ENCODE data around the gene LMAN2. TPM values are rescaled to one million over a fixed set of nuclear protein-coding genes. Genes with fewer than 3 reads are reported as not detected.

Gene LMAN2
- total RNA-seq, 6 donors from 2014 or later: 134 to 263 (median 177) TPM

DNA sequence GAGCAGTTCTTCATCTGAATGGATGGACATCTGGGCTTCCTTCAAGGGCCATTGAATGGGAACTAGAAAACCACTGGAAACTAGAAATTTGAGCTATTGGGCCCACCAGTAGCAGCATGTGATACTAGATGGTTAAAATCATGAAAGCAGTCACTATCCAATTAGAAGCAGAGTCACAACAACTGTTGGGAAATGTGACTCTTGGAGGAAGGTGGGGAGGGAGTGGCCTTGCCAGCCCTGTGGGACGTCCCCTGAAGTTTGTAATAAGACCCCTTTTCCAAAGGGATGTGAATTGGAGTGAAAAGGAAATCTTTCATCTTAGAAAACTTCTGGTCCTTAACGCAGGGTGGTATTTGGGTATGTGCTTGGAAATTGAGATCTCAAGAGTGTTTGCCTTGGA is 53.5 kb downstream of the LMAN2 start:
- H3K4me1 ChIP-seq: peaks cover 47 to 59% (median 56%) of the 10 kb centered on the region in 4 donors
- H3K9me3 ChIP-seq: no peaks in the 10 kb centered on the region
- peak overlapping the region in 1 of 4 donors; percentile 7 for H3K27ac ChIP-seq
- H3K4me3 ChIP-seq: no peak overlapping the region
- DNase-seq (no peak), ATAC-seq (ENCODE audit: low FRiP score in 2 of 2) (no peak)
- WGBS, 2 donors: 63 to 79% methylated on average over 2 of the region's 2 CpGs
- peaks cover 4 to 52% (median 25%) of the 10 kb centered on the region in 4 donors for H3K36me3 ChIP-seq
- H3K27me3 ChIP-seq: no peaks in the 10 kb centered on the region
- TF ChIP-seq POLR2AphosphoS5 (IDR thresholded peaks at IDR 0.05): no peak
- TF ChIP-seq POLR2A (IDR thresholded peaks at IDR 0.05): no peak
- TF ChIP-seq, protein P1, sequence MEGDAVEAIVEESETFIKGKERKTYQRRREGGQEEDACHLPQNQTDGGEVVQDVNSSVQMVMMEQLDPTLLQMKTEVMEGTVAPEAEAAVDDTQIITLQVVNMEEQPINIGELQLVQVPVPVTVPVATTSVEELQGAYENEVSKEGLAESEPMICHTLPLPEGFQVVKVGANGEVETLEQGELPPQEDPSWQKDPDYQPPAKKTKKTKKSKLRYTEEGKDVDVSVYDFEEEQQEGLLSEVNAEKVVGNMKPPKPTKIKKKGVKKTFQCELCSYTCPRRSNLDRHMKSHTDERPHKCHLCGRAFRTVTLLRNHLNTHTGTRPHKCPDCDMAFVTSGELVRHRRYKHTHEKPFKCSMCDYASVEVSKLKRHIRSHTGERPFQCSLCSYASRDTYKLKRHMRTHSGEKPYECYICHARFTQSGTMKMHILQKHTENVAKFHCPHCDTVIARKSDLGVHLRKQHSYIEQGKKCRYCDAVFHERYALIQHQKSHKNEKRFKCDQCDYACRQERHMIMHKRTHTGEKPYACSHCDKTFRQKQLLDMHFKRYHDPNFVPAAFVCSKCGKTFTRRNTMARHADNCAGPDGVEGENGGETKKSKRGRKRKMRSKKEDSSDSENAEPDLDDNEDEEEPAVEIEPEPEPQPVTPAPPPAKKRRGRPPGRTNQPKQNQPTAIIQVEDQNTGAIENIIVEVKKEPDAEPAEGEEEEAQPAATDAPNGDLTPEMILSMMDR (IDR thresholded peaks at IDR 0.05): no peak
- TF ChIP-seq EP300 (IDR thresholded peaks at IDR 0.05): no peak

DNA sequence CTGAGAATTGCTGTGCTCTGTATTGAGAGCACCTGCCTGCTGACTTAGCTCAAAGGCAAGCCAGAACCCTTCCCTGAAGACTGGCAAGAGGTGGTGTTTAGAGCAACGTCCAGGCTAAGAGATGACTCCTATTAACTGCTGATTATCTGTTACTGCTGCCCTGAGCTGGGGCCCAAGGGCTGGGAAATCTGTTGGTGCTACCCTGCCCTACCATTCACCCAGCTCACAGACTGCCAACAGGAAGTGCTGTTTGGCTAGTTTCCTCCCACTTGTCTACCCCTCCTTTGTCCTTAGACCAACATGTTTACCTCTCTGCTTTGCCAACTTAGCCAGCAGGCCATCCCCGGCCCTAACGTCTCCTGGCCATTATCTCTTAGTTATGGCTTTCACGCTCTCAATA is 54.9 kb downstream of the LMAN2 start:
- TF ChIP-seq POLR2AphosphoS5 (IDR thresholded peaks at IDR 0.05) (no peak), POLR2A (IDR thresholded peaks at IDR 0.05) (no peak), EP300 (IDR thresholded peaks at IDR 0.05) (no peak)
- TF ChIP-seq, protein P1 (IDR thresholded peaks at IDR 0.05): no peak
- Histone ChIP-seq H3K27me3 (no peaks in the 10 kb centered on the region), H3K27ac (peak overlapping the region; percentile 4 to 73 (median 52)), H3K4me1 (peaks cover 34 to 46% (median 42%) of the 10 kb centered on the region in 4 donors), H3K4me3 (no peak overlapping the region), H3K36me3 (peaks cover 15 to 61% (median 38%) of the 10 kb centered on the region in 4 donors), H3K9me3 (no peaks in the 10 kb centered on the region)
- ATAC-seq (ENCODE audit: low FRiP score in 2 of 2) (no peak), DNase-seq (peak in 1 of 2 donors; percentile 24)
- 31 to 34% methylated on average over 4 of the region's 4 CpGs for WGBS, 2 donors

DNA sequence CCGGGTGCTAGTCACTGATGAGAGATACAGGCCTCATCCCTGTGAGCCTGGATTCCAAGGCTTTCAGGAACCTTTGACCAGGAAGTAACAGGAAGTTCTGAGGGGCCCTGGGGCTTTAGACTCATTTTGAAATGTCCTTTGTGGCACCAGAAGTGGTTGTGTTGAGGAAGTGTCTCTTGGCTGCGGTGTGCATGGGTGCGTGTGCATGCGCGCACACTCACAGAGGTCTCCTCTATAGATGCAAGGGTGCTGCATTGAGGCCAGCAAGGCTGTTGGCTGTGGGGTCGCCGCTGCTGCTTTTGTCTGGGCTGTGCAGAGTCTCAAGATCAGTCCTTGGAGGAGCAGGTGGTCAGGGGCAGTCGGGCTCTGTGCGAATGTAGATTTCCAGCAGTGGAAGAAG is 55.5 kb downstream of the LMAN2 start:
- 59 to 89% methylated on average over 9 of the region's 9 CpGs for WGBS, 2 donors
- TF ChIP-seq POLR2A (IDR thresholded peaks at IDR 0.05): no peak
- no peak for TF ChIP-seq EP300 (IDR thresholded peaks at IDR 0.05)
- TF ChIP-seq POLR2AphosphoS5 (IDR thresholded peaks at IDR 0.05): no peak
- TF ChIP-seq, protein P1 (IDR thresholded peaks at IDR 0.05): no peak
- H3K9me3 ChIP-seq: no peaks in the 10 kb centered on the region
- no peaks in the 10 kb centered on the region for H3K27me3 ChIP-seq
- H3K36me3 ChIP-seq: peaks cover 15 to 62% (median 41%) of the 10 kb centered on the region in 4 donors
- H3K4me1 ChIP-seq: peaks cover 27 to 39% (median 36%) of the 10 kb centered on the region in 4 donors
- DNase-seq: peak in 1 of 2 donors; percentile 36
- no peak overlapping the region for H3K4me3 ChIP-seq
- ATAC-seq (ENCODE audit: low FRiP score in 2 of 2): peak in 1 of 2 donors; percentile 10
- peak overlapping the region in 3 of 4 donors; percentile 4 to 73 (median 68) for H3K27ac ChIP-seq

DNA sequence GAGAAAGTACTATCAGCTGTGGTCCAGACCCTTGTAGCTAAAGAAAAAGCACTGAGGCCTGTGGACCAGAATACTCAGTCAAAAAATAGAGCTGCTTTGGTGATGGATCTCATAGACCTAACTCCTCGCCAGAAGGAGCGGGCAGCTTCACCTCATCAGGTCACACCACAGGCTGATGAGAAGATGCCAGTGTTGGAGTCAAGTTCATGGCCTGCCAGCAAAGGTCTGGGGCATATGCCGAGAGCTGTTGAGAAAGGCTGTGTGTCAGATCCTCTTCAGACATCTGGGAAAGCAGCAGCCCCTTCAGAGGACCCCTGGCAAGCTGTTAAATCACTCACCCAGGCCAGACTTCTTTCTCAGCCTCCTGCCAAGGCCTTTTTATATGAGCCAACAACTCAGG is 56.8 kb downstream of the LMAN2 start:
- Histone ChIP-seq H3K4me3 (no peak overlapping the region), H3K4me1 (peaks cover 14 to 26% (median 23%) of the 10 kb centered on the region in 4 donors), H3K27me3 (no peaks in the 10 kb centered on the region), H3K27ac (no peak overlapping the region), H3K9me3 (no peaks in the 10 kb centered on the region), H3K36me3 (peaks cover 15 to 73% (median 47%) of the 10 kb centered on the region in 4 donors)
- TF ChIP-seq POLR2A (IDR thresholded peaks at IDR 0.05): no peak
- 86 to 96% methylated on average over 2 to 3 of the region's 3 CpGs for WGBS, 2 donors
- ATAC-seq (ENCODE audit: low FRiP score in 2 of 2) (no peak), DNase-seq (no peak)

DNA sequence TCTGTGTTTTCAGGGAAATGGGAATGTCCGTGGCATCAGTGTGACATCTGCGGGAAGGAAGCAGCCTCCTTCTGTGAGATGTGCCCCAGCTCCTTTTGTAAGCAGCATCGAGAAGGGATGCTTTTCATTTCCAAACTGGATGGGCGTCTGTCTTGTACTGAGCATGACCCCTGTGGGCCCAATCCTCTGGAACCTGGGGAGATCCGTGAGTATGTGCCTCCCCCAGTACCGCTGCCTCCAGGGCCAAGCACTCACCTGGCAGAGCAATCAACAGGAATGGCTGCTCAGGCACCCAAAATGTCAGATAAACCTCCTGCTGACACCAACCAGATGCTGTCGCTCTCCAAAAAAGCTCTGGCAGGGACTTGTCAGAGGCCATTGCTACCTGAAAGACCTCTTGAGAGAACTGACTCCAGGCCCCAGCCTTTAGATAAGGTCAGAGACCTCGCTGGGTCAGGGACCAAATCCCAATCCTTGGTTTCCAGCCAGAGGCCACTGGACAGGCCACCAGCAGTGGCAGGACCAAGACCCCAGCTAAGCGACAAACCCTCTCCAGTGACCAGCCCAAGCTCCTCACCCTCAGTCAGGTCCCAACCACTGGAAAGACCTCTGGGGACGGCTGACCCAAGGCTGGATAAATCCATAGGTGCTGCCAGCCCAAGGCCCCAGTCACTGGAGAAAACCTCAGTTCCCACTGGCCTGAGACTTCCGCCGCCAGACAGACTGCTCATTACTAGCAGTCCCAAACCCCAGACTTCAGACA is 57.5 kb downstream of the LMAN2 start:
- H3K4me3 ChIP-seq: no peak overlapping the region
- TF ChIP-seq, protein P1 (IDR thresholded peaks at IDR 0.05): no peak
- TF ChIP-seq POLR2AphosphoS5 (IDR thresholded peaks at IDR 0.05): no peak
- no peak for TF ChIP-seq EP300 (IDR thresholded peaks at IDR 0.05)
- TF ChIP-seq POLR2A (IDR thresholded peaks at IDR 0.05): no peak
- 95 to 96% methylated on average over 6 to 11 of the region's 12 CpGs for WGBS, 2 donors
- H3K27ac ChIP-seq: no peak overlapping the region
- H3K27me3 ChIP-seq: no peaks in the 10 kb centered on the region
- H3K4me1 ChIP-seq: peaks cover 10 to 20% (median 18%) of the 10 kb centered on the region in 4 donors
- peak in 1 of 2 donors; percentile 24 for ATAC-seq (ENCODE audit: low FRiP score in 2 of 2)
- H3K9me3 ChIP-seq: no peaks in the 10 kb centered on the region
- no peak for DNase-seq
- peaks cover 15 to 79% (median 53%) of the 10 kb centered on the region in 4 donors for H3K36me3 ChIP-seq
